A549 (cell line): ENCODE results near the gene ONECUT2. TPM values are rescaled to one million over a fixed set of nuclear protein-coding genes. Genes with fewer than 3 reads are reported as not detected.
A peak's percentile ranks its signal among the peaks of the same experiment; 100 is the strongest.

Experiments used
- ATAC-seq, 2 experiments: fragments of 200-7000 bp in 1 of 2; fragments of >200 bp in 1 of 2; cut with Nextera tagmentation in 1 of 2; cut with Tn5 transposase in 1 of 2; 3 replicates each; pipeline versions ENCODE4 v1.8.0 to v1.9.1; 2018 to 2020; ENCODE audit warnings: mild to moderate bottlenecking in 1 of 2, moderate library complexity in 1 of 2
- CTCF ChIA-PET: fragments of 300-600 bp; sonication (Branson Sonifier 250); formaldehyde crosslinking; extraction: SDS; loops from one replicate; lab custom pipeline; 2021; ENCODE audit warnings: antibody characterized with exemption, inconsistent platforms; lab: Yijun Ruan, JAX
- POLR2A ChIA-PET: fragments of 350-600 bp; formaldehyde crosslinking; extraction: SDS; loops from one replicate; lab custom pipeline; 2021; ENCODE audit warnings: antibody characterized with exemption, inconsistent platforms; lab: Yijun Ruan, JAX
- DNase-seq, 2 experiments: peaks; one replicate each; pipeline versions ENCODE4 v3.0.0 to v3.0.0-alpha.2; 2011 to 2016; ENCODE audit warnings: low read depth in 1 of 2, low spot score in 1 of 2
- FAIRE-seq: peaks from 2 replicates; lab custom pipeline; 2011; peaks lifted over from hg19 to GRCh38; lab: Jason Lieb, UNC
- H3K27ac ChIP-seq, 2 experiments: fragments of >200 bp; sonication (Bioruptor Twin); formaldehyde crosslinking; 3 replicates each; pipeline ENCODE4 v1.5.1; 2016 to 2017
- H3K4me1 ChIP-seq: fragments of >200 bp; sonication (Bioruptor Twin); formaldehyde crosslinking; 3 replicates; pipeline ENCODE4 v1.6.1; 2016
- H3K4me2 ChIP-seq: fragments of >200 bp; sonication (Bioruptor Twin); formaldehyde crosslinking; 3 replicates; pipeline ENCODE4 v1.6.1; 2016
- H3K4me3 ChIP-seq: fragments of >200 bp; sonication (Bioruptor Twin); formaldehyde crosslinking; 3 replicates; pipeline ENCODE4 v1.5.1; 2016
- H3K9me3 ChIP-seq: fragments of >200 bp; sonication (Bioruptor Twin); formaldehyde crosslinking; 3 replicates; pipeline ENCODE4 v1.6.1; 2016
- ATOH8 ChIP-seq: fragments of 250-450 bp; sonication (Bioruptor Pico); IDR thresholded peaks from 2 replicates; pipeline ENCODE4 v1.5.0; 2020; ENCODE audit warnings: low read depth, mild to moderate bottlenecking, moderate library complexity
- BHLHE40 ChIP-seq: IDR thresholded peaks from 2 replicates; pipeline ENCODE4 v1.6.1; 2012; ENCODE audit warnings: low read depth, low read length, inconsistent platforms
- EHMT2 ChIP-seq: fragments of 200-600 bp; sonication (generic); IDR thresholded peaks from 2 replicates; pipeline ENCODE4 v1.6.1; 2016; ENCODE audit warnings: antibody characterized with exemption, low read depth, mild to moderate bottlenecking, moderate library complexity
- ESRRA ChIP-seq: fragments of 150-350 bp; IDR thresholded peaks from 2 replicates; pipeline ENCODE4 v1.6.1; 2014; ENCODE audit warnings: mild to moderate bottlenecking, low read length, borderline replicate concordance
- FOSB ChIP-seq: fragments of 250-450 bp; sonication (Bioruptor Pico); IDR thresholded peaks from 2 replicates; pipeline ENCODE4 v1.5.0; 2020; ENCODE audit warnings: mild to moderate bottlenecking, moderate library complexity
- HMGXB4 ChIP-seq: fragments of 250-450 bp; sonication (Bioruptor Pico); IDR thresholded peaks from 2 replicates; pipeline ENCODE4 v1.5.0; 2021; ENCODE audit warnings: mild to moderate bottlenecking, moderate library complexity, borderline replicate concordance
- HOXA7 ChIP-seq: fragments of 250-450 bp; sonication (Bioruptor Pico); IDR thresholded peaks from 2 replicates; pipeline ENCODE4 v1.5.0; 2020; ENCODE audit warnings: mild to moderate bottlenecking, moderate library complexity
- HOXB13 ChIP-seq: fragments of 250-450 bp; sonication (Bioruptor Pico); IDR thresholded peaks from 2 replicates; pipeline ENCODE4 v1.5.0; 2020; ENCODE audit warnings: low read depth, mild to moderate bottlenecking, moderate library complexity
- HOXB5 ChIP-seq: fragments of 250-450 bp; sonication (Bioruptor Pico); IDR thresholded peaks from 2 replicates; pipeline ENCODE4 v1.5.0; 2020; ENCODE audit warnings: mild to moderate bottlenecking, moderate library complexity
- JUNB ChIP-seq: fragments of >200 bp; sonication (Bioruptor Twin); formaldehyde crosslinking; IDR thresholded peaks from 2 replicates; pipeline ENCODE4 v1.6.1; 2016
- KDM5A ChIP-seq: fragments of 200-600 bp; sonication (generic); IDR thresholded peaks from 2 replicates; pipeline ENCODE4 v1.6.1; 2016; ENCODE audit warnings: antibody characterized with exemption, mild to moderate bottlenecking
- MAFK ChIP-seq: fragments of 450-650 bp; IDR thresholded peaks from 2 replicates; pipeline ENCODE4 v1.6.1; 2014; ENCODE audit not compliant: partially characterized antibody
- MAZ ChIP-seq: fragments of 150-350 bp; IDR thresholded peaks from 2 replicates; pipeline ENCODE4 v1.6.1; 2014; ENCODE audit warnings: antibody characterized with exemption, low read depth, low read length, borderline replicate concordance
- NPAS2 ChIP-seq: fragments of 250-450 bp; sonication (Bioruptor Pico); IDR thresholded peaks from 2 replicates; pipeline ENCODE4 v1.8.0; 2022; ENCODE audit warnings: mild to moderate bottlenecking, moderate library complexity, borderline replicate concordance
- POLR2A ChIP-seq: IDR thresholded peaks from 2 replicates; pipeline ENCODE4 v1.6.1; 2012; ENCODE audit warnings: mild to moderate bottlenecking, low read length
- RARB ChIP-seq: fragments of 250-450 bp; sonication (Bioruptor Pico); IDR thresholded peaks from 2 replicates; pipeline ENCODE4 v1.8.0; 2021; ENCODE audit warnings: mild to moderate bottlenecking, moderate library complexity
- SMC3 ChIP-seq: fragments of >200 bp; sonication (Bioruptor Twin); formaldehyde crosslinking; IDR thresholded peaks from 3 replicates; pipeline ENCODE4 v1.6.1; 2018; ENCODE audit warnings: inconsistent platforms
- SREBF2 ChIP-seq: fragments of 450-650 bp; IDR thresholded peaks from 2 replicates; pipeline ENCODE4 v1.6.1; 2014; ENCODE audit warnings: mild to moderate bottlenecking, moderate library complexity
- TFCP2L1 ChIP-seq: fragments of 250-450 bp; sonication (Bioruptor Pico); IDR thresholded peaks from 2 replicates; pipeline ENCODE4 v1.5.0; 2021; ENCODE audit warnings: mild to moderate bottlenecking
- ZSCAN20 ChIP-seq: fragments of 250-450 bp; sonication (Bioruptor Pico); IDR thresholded peaks from 2 replicates; pipeline ENCODE4 v1.8.0; 2022; ENCODE audit warnings: mild to moderate bottlenecking, moderate library complexity
- WGBS: methylation state at CpG from one replicate; pipeline ENCODE4 v1.1.6; 2017; ENCODE audit errors: missing lambda C conversion rate; 5-methylcytosine and 5-hydroxymethylcytosine counted together
- polyA minus RNA-seq: library from RNA; depleted of rRNA, polyadenylated mRNA; stranded (reverse); fragments of >200 nt; gene quantifications from 2 replicates; pipeline ENCODE4 v1.2.3, GENCODE V29; 2011; rRNA and poly(A)+ RNA removed
- polyA plus RNA-seq, 4 experiments: library from polyadenylated mRNA; depleted of rRNA in 3 of 4; stranded (reverse); fragments of >200 nt; fragmentation: RNase III in 1 of 4; extraction: RNeasy Plus Mini Kit Qiagen cat#74134 plus additional on column Dnase treatment in 1 of 4; gene quantifications; 2 replicates in 3 of 4; 3 replicates in 1 of 4; pipeline ENCODE4 v1.2.3, GENCODE V29; 2011 to 2017
- TF ChIP-seq, protein P1 (sequence below): IDR thresholded peaks from 2 replicates; pipeline ENCODE4 v1.6.1; 2012
- TF ChIP-seq, protein P2 (sequence below): fragments of 200-600 bp; sonication (generic); IDR thresholded peaks from 2 replicates; pipeline ENCODE4 v1.6.1; 2016; ENCODE audit warnings: antibody characterized with exemption, mild to moderate bottlenecking, moderate library complexity
- TF ChIP-seq, protein P3 (sequence below): IDR thresholded peaks from 2 replicates; pipeline ENCODE4 v1.6.1; 2012
- TF ChIP-seq, protein P4 (sequence below): fragments of >200 bp; sonication (Bioruptor Twin); formaldehyde crosslinking; IDR thresholded peaks from 3 replicates; pipeline ENCODE4 v1.6.1; 2016

The ONECUT2 gene
- polyA plus RNA-seq (2011; rRNA removed) (0.62 and 0.73 TPM in 2 replicates), polyA plus RNA-seq (2017; fragmentation: RNase III; extraction: RNeasy Plus Mini Kit Qiagen cat#74134 plus additional on column Dnase treatment) (0.32 to 0.47 TPM (median 0.45 TPM) in 3 replicates), polyA minus RNA-seq (0.91 and 1.6 TPM in 2 replicates)
- polyA plus RNA-seq (2012; cell fraction: cytosol; rRNA removed): 0.08 and 0.10 TPM in 2 replicates
- polyA plus RNA-seq (2012; cell fraction: nucleus; rRNA removed): 0.16 and 0.19 TPM in 2 replicates

GRCh38 chr18:57434536-57435494, at the start of gene ONECUT2:
ONECUT2 (plus strand) TSS chr18:57435374; CDS start chr18:57435717, 343 bp downstream.
- FAIRE-seq (no peak), DNase-seq (peak; percentile 87 to 89), ATAC-seq (peak; percentile 87 to 92)
- H3K27ac ChIP-seq: peak within 1 kb of the TSS; percentile 45 to 88; a peak in 4 of 6 replicates
- WGBS: under 1% methylated on average over 33 of the region's 69 CpGs
- TF ChIP-seq HOXB13: no peak
- no peak for TF ChIP-seq SMC3
- TF ChIP-seq, protein P1, sequence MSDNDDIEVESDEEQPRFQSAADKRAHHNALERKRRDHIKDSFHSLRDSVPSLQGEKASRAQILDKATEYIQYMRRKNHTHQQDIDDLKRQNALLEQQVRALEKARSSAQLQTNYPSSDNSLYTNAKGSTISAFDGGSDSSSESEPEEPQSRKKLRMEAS: 0 out of 2 replicates have a peak, but pooled peaks have one; percentile 16
- TF ChIP-seq, protein P2, sequence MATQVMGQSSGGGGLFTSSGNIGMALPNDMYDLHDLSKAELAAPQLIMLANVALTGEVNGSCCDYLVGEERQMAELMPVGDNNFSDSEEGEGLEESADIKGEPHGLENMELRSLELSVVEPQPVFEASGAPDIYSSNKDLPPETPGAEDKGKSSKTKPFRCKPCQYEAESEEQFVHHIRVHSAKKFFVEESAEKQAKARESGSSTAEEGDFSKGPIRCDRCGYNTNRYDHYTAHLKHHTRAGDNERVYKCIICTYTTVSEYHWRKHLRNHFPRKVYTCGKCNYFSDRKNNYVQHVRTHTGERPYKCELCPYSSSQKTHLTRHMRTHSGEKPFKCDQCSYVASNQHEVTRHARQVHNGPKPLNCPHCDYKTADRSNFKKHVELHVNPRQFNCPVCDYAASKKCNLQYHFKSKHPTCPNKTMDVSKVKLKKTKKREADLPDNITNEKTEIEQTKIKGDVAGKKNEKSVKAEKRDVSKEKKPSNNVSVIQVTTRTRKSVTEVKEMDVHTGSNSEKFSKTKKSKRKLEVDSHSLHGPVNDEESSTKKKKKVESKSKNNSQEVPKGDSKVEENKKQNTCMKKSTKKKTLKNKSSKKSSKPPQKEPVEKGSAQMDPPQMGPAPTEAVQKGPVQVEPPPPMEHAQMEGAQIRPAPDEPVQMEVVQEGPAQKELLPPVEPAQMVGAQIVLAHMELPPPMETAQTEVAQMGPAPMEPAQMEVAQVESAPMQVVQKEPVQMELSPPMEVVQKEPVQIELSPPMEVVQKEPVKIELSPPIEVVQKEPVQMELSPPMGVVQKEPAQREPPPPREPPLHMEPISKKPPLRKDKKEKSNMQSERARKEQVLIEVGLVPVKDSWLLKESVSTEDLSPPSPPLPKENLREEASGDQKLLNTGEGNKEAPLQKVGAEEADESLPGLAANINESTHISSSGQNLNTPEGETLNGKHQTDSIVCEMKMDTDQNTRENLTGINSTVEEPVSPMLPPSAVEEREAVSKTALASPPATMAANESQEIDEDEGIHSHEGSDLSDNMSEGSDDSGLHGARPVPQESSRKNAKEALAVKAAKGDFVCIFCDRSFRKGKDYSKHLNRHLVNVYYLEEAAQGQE: peak; percentile 49; the same call in 1 of the 2 replicates
- TF ChIP-seq JUNB: no peak
- TF ChIP-seq POLR2A: 0 out of 2 replicates have a peak, but pooled peaks have one; percentile 29
- TF ChIP-seq, protein P3, sequence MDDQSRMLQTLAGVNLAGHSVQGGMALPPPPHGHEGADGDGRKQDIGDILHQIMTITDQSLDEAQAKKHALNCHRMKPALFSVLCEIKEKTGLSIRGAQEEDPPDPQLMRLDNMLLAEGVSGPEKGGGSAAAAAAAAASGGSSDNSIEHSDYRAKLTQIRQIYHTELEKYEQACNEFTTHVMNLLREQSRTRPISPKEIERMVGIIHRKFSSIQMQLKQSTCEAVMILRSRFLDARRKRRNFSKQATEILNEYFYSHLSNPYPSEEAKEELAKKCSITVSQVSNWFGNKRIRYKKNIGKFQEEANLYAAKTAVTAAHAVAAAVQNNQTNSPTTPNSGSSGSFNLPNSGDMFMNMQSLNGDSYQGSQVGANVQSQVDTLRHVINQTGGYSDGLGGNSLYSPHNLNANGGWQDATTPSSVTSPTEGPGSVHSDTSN: peak; percentile 89
- TF ChIP-seq EHMT2: no peak
- TF ChIP-seq BHLHE40: no peak
- TF ChIP-seq NPAS2 (CRISPR knock-in tag): no peak
- TF ChIP-seq TFCP2L1: no peak
- no peak for TF ChIP-seq RARB
- TF ChIP-seq, protein P4, sequence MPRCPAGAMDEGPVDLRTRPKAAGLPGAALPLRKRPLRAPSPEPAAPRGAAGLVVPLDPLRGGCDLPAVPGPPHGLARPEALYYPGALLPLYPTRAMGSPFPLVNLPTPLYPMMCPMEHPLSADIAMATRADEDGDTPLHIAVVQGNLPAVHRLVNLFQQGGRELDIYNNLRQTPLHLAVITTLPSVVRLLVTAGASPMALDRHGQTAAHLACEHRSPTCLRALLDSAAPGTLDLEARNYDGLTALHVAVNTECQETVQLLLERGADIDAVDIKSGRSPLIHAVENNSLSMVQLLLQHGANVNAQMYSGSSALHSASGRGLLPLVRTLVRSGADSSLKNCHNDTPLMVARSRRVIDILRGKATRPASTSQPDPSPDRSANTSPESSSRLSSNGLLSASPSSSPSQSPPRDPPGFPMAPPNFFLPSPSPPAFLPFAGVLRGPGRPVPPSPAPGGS: no peak
- no peak for TF ChIP-seq MAZ
- TF ChIP-seq SREBF2: no peak
- H3K4me1 ChIP-seq: peaks cover 8% of the 10 kb centered on the region; the same call in 2 of the 3 replicates
- ChIA-PET POLR2A (interaction anchor here (0.7 kb wide), 1 partner anchor 9 kb away, joined by 8 read pairs; no protein-coding TSS in a partner anchor), CTCF (interaction anchor here (0.6 to 1.5 kb wide), 5 partner anchors 80 to 686 kb away, joined by 3 to 5 read pairs (median 3); no protein-coding TSS in a partner anchor)
- H3K9me3 ChIP-seq: no peaks in the 10 kb centered on the region
- peak within 1 kb of the TSS; percentile 52 for H3K4me3 ChIP-seq
- H3K4me2 ChIP-seq: peak within 1 kb of the TSS; percentile 92

DNA sequence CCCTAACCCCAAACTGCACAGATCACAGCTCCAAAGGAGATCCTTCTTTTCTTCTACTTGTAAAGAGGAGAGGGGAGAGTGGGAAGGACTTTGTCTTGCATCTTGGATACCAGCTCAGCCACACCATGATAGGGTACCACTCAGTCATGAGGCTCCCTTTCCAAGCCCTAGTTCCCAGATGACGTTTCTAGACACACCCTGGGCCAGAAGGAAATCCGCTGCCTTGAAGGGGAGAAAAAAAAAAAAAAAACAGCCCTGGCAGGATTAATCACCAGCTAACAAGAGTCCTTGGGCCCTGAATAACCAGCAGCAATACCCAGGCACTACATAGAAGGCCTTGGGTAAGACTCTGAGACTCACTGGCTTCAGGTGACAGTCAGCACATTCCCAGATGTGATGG, 45.9 kb upstream of the ONECUT2 start:
- ATAC-seq (no peak), FAIRE-seq (no peak), DNase-seq (no peak)
- no peaks in the 10 kb centered on the region for H3K4me1 ChIP-seq
- ChIA-PET POLR2A (no interaction called here), CTCF (interaction anchor here (0.6 to 1.7 kb wide), 4 partner anchors 520 to 1046 kb away, joined by 3 to 5 read pairs (median 4); no protein-coding TSS in a partner anchor)
- WGBS: 20% methylated on average over 1 of the region's 2 CpGs
- no peak overlapping the region for H3K27ac ChIP-seq
- H3K4me2 ChIP-seq: no peak overlapping the region
- no peak overlapping the region for H3K4me3 ChIP-seq
- no peaks in the 10 kb centered on the region for H3K9me3 ChIP-seq
- TF ChIP-seq FOSB (no peak), MAFK (no peak), ZSCAN20 (CRISPR knock-in tag) (no peak), ESRRA (no peak), HMGXB4 (CRISPR knock-in tag) (no peak), EHMT2 (no peak), ATOH8 (CRISPR knock-in tag) (no peak), HOXA7 (CRISPR knock-in tag) (no peak), MAZ (no peak), HOXB13 (no peak), KDM5A (no peak), HOXB5 (CRISPR knock-in tag) (no peak)
- TF ChIP-seq, protein P4: no peak
